DMS53 treated with DMSO at 0.1 percent for 48 hours (cell line): ENCODE results near the gene HPD.
"Not testable (repeated sequence)": the region's sequence is repeated elsewhere in the genome, so short reads cannot be mapped to it uniquely, and the experiment has no call there.

Experiments used
- DNase-seq: peaks from one replicate; lab custom pipeline; 2025; ENCODE audit not compliant: unreplicated experiment; lab: John Stamatoyannopoulos, UW

HPD gene

GRCh38 chr12:121866331-121866730 is 7.7 kb upstream of the HPD start:
- no peak for DNase-seq

- DNase-seq: no peak
These were observed 3.1 kb upstream of the HPD start for GRCh38 chr12:121861636-121862254.

- DNase-seq: not testable (repeated sequence)
These were observed 2.0 kb upstream of the HPD start for GRCh38 chr12:121860699-121861098.

GRCh38 chr12:121860257-121860656 is 1.6 kb upstream of the HPD start:
- peak; percentile 10 for DNase-seq

GRCh38 chr12:121858318-121858661 is 369 bp downstream of the HPD start:
- no peak for DNase-seq

GRCh38 chr12:121857322-121858246 is 1.1 kb downstream of the HPD start:
- no peak for DNase-seq

- not testable (repeated sequence) for DNase-seq
These were observed 6.3 kb downstream of the HPD start for GRCh38 chr12:121852392-121852791.

GRCh38 chr12:121849665-121850064 is 9.0 kb downstream of the HPD start:
- DNase-seq: no peak

- no peak for DNase-seq
These were observed 9.4 kb downstream of the HPD start for GRCh38 chr12:121849211-121849610.

- DNase-seq: no peak
These were observed 13.0 kb downstream of the HPD start for GRCh38 chr12:121845701-121846100.

GRCh38 chr12:121843236-121843982 is 15.2 kb downstream of the HPD start:
- no peak for DNase-seq

- DNase-seq: no peak
These were observed 18.5 kb downstream of the HPD start for GRCh38 chr12:121839993-121840761.

GRCh38 chr12:121839106-121839992 is 19.3 kb downstream of the HPD start:
- DNase-seq: peak; percentile 95

- no peak for DNase-seq
These were observed 20.5 kb downstream of the HPD start for GRCh38 chr12:121838126-121838525.

GRCh38 chr12:121837680-121838079 is 21.0 kb downstream of the HPD start:
- no peak for DNase-seq

- DNase-seq: no peak
These were observed 27.0 kb downstream of the HPD start for GRCh38 chr12:121831571-121832245.

- DNase-seq: no peak
These were observed 27.9 kb downstream of the HPD start for GRCh38 chr12:121830588-121831265.

GRCh38 chr12:121830134-121830533 is 28.5 kb downstream of the HPD start:
- no peak for DNase-seq
